Activated CD4-positive, alpha-beta T cell treated with anti-CD3 and anti-CD28 coated beads for 36 hours (primary cell): Measurements from ENCODE around the gene EPM2A. TPM values are rescaled to one million over a fixed set of nuclear protein-coding genes. Genes with fewer than 3 reads are reported as not detected.

ENCODE experiments used
- ATAC-seq: fragments of 200-7000 bp; cut with Tn5 transposase; one replicate; pipeline ENCODE4 v1.10.0; 2021; ENCODE audit warnings: mild to moderate bottlenecking, moderate library complexity
- CTCF ChIA-PET: fragments of 350-600 bp; sonication (Branson Sonifier 250); formaldehyde crosslinking; loops from one replicate; lab custom pipeline; 2021; ENCODE audit warnings: antibody characterized with exemption; lab: Charles Lee
- POLR2A ChIA-PET: fragments of 350-600 bp; sonication (Branson Sonifier 250); formaldehyde crosslinking; loops from one replicate; lab custom pipeline; 2021; ENCODE audit warnings: antibody characterized with exemption, inconsistent platforms; lab: Charles Lee
- DNase-seq: peaks from one replicate; pipeline ENCODE4 v3.0.0-alpha.2; 2020
- H3K27ac Mint-ChIP-seq: one replicate; pipeline ENCODE4 v1.8.0; 2021; ENCODE audit warnings: mixed read lengths
- H3K27me3 Mint-ChIP-seq: one replicate; pipeline ENCODE4 v1.8.0; 2021; ENCODE audit warnings: mixed read lengths
- H3K36me3 Mint-ChIP-seq: one replicate; pipeline ENCODE4 v1.8.0; 2021; ENCODE audit warnings: low read depth, mixed read lengths
- H3K4me1 Mint-ChIP-seq: one replicate; pipeline ENCODE4 v1.8.0; 2021; ENCODE audit warnings: mixed read lengths
- H3K4me3 Mint-ChIP-seq: one replicate; pipeline ENCODE4 v1.8.0; 2021; ENCODE audit warnings: mild to moderate bottlenecking, moderate library complexity, mixed read lengths
- H3K9me3 Mint-ChIP-seq: one replicate; pipeline ENCODE4 v1.8.0; 2021; ENCODE audit warnings: low read depth, mixed read lengths
- intact Hi-C, 2 experiments: fragments of 100-400 bp; cut with DNase I in 1 of 2; cut with micrococcal nuclease in 1 of 2; formaldehyde crosslinking; loops; one replicate each; pipeline versions ENCODE4 v1.14.2 to v1.15.1; 2022 to 2024; cut with DNase I, micrococcal nuclease
- total RNA-seq, 2 experiments: library from RNA; stranded (reverse); gene quantifications; one replicate each; pipeline ENCODE4 v1.2.3, GENCODE V29; 2021

EPM2A gene
- total RNA-seq, 2 experiments from 2014 or later, result 6.7 to 7.2 TPM

DNA sequence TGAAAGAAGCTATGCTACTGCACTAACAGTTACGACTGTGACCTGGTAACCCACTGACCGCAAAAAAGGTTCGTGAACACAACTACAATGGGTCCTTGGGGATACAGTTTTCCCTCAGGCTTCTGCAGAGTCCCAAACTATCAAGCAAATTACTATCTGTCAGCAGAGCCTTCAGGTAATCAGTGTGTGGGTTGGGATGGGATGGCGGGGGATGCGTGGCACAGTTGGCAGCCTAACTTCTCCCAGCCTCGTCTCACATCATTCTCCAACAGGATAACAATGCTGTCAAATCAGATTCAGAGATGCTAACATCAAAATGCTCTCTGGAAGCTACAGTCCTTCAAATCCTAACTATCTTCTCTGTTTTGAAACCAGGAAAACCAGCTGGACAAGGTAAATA, 102.3 kb downstream of the EPM2A start:
- H3K9me3 Mint-ChIP-seq, result no peaks in the 10 kb centered on the region
- DNase-seq, result no peak
- POLR2A ChIA-PET, result no interaction called here
- H3K27me3 Mint-ChIP-seq, result no peaks in the 10 kb centered on the region
- no peak overlapping the region for H3K4me3 Mint-ChIP-seq
- intact Hi-C loops, result loop anchor here in 1 of 2 experiments (5.0 kb wide), 1 partner anchor 416 kb away; no protein-coding TSS in a partner anchor
- H3K36me3 Mint-ChIP-seq, result peaks cover 2% of the 10 kb centered on the region
- H3K27ac Mint-ChIP-seq, result no peak overlapping the region
- no peaks in the 10 kb centered on the region for H3K4me1 Mint-ChIP-seq
- CTCF ChIA-PET, result interaction anchor here (1.1 to 1.9 kb wide), 11 partner anchors 8 to 1223 kb away, joined by 3 to 21 read pairs (median 6); no protein-coding TSS in a partner anchor
- no peak for ATAC-seq

DNA sequence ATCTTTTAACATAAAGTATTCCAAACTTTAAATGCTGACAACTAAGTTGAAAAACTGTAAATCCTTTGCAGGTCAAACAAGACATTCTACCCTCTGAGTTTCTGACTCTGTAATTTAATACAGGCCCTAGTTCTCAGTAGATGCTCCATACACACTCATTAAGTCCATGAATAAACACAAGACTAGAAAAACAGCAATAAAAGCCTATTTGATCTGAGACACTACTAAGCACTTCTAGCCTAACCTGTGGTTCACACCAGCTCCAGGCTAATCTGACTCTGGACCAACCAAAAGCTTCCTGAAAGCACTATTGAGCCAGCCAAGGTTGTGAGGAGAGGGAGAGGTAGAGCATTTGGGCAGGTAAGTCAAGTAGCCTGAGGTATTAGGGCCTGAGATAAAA, 103.9 kb downstream of the EPM2A start:
- no peaks in the 10 kb centered on the region for H3K4me1 Mint-ChIP-seq
- ATAC-seq (no peak), DNase-seq (no peak)
- intact Hi-C loops, result loop anchor here in 1 of 2 experiments (5.0 kb wide), 1 partner anchor 414 kb away; no protein-coding TSS in a partner anchor
- no peak overlapping the region for H3K4me3 Mint-ChIP-seq
- no peaks in the 10 kb centered on the region for H3K27me3 Mint-ChIP-seq
- ChIA-PET CTCF (interaction anchor here (0.6 kb wide), 1 partner anchor 897 kb away, joined by 3 read pairs; no protein-coding TSS in a partner anchor), POLR2A (no interaction called here)
- H3K36me3 Mint-ChIP-seq, result peaks cover 2% of the 10 kb centered on the region
- no peak overlapping the region for H3K27ac Mint-ChIP-seq
- no peaks in the 10 kb centered on the region for H3K9me3 Mint-ChIP-seq

DNA sequence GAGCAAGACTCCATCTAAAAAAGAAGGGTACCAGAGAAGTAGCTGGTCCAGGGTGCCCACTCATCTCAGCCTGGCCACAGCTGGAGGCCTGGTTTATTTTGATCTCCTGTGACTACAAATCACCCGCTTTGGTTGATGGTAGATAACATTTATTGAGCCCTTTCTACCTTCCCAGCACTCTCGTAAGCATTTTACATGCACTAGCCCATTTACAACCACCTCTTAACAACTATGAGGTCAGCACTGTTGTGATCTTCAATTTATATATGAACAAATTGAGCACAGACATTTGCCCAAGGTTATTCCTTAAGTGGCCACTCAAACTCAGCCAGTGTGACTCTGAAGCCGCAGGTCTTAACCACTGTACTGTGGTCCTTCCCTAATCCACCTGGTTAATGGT, 104.7 kb downstream of the EPM2A start:
- peaks cover 2% of the 10 kb centered on the region for H3K36me3 Mint-ChIP-seq
- no peak overlapping the region for H3K27ac Mint-ChIP-seq
- H3K4me3 Mint-ChIP-seq, result no peak overlapping the region
- DNase-seq, result no peak
- POLR2A ChIA-PET, result no interaction called here
- H3K9me3 Mint-ChIP-seq, result no peaks in the 10 kb centered on the region
- ATAC-seq, result no peak
- CTCF ChIA-PET, result interaction anchor here (0.6 kb wide), 1 partner anchor 898 kb away, joined by 3 read pairs; no protein-coding TSS in a partner anchor
- H3K4me1 Mint-ChIP-seq, result no peaks in the 10 kb centered on the region
- H3K27me3 Mint-ChIP-seq, result no peaks in the 10 kb centered on the region
- intact Hi-C loops, result loop anchor here in 1 of 2 experiments (5.0 kb wide), 1 partner anchor 413 kb away; no protein-coding TSS in a partner anchor

DNA sequence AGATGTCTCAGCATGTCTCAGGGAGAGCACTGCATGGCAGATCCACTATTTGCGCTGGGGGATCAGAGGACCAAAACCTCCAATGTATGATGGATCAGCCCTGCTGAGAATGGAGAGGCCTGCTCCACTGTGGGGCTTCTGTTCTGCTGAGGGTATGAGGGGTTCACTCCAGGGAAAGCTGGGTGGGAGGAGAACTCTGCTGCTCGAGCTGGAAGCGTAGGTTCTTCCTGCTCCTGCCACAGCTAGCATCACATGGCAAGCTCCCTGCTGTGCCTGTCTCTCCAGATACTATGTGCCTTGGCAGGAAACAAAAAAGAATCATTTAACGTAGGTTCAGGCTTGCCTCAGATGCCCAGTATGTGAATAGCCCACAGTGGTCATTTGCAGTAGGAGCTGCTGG, 105.8 kb downstream of the EPM2A start:
- H3K27me3 Mint-ChIP-seq, result no peaks in the 10 kb centered on the region
- POLR2A ChIA-PET, result no interaction called here
- no peak for ATAC-seq
- intact Hi-C loops, result no loop called here
- H3K27ac Mint-ChIP-seq, result no peak overlapping the region
- no peaks in the 10 kb centered on the region for H3K4me1 Mint-ChIP-seq
- peaks cover 2% of the 10 kb centered on the region for H3K36me3 Mint-ChIP-seq
- H3K4me3 Mint-ChIP-seq, result no peak overlapping the region
- H3K9me3 Mint-ChIP-seq, result no peaks in the 10 kb centered on the region
- CTCF ChIA-PET, result interaction anchor here (0.6 kb wide), 1 partner anchor 42 kb away, joined by 3 read pairs; no protein-coding TSS in a partner anchor
- DNase-seq, result no peak

DNA sequence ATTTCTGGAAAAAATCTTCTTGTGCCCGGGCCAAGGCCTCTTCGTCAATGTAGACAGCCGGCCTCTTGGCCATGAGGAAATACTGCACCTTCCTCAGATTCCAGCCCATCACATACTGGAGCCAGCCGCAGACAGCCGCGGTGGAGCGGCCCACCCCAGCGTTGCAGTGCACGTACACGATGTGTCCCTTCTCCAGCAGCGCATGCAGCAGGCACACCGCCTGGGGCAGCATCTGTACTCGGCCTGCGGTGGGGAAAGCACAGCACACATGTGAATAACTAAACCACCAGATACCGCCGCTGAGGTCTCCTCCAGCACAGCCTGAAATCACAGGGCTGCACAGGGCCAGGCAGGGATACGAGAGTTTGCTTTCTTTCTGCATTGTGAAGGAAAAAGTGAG, 107.9 kb downstream of the EPM2A start:
- Mint-ChIP-seq H3K36me3 (peaks cover 2% of the 10 kb centered on the region), H3K4me1 (no peaks in the 10 kb centered on the region)

DNA sequence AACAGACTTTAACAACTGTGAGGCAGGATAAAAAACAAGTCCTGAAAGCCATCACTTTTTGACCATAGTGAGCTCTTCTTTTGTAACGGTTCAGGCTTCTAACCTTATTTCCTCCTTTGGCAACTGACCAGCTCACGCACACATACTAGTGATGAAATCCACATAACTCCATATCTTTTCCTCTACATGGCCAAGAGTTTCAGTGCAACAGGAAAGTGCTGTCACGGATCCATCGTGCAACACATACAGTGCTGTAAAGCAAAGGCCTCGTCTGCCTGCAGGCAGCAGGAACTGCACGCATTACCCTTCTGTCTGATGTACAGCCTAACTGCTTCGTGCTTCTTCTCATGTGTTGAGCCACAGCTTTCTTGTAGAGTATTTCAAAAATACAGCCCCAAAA, 108.5 kb downstream of the EPM2A start:
- intact Hi-C loops, result no loop called here
- H3K4me3 Mint-ChIP-seq, result no peak overlapping the region
- no peak for DNase-seq
- CTCF ChIA-PET, result no interaction called here
- ATAC-seq, result no peak
- POLR2A ChIA-PET, result no interaction called here
- H3K36me3 Mint-ChIP-seq, result peaks cover 2% of the 10 kb centered on the region
- H3K27me3 Mint-ChIP-seq, result no peaks in the 10 kb centered on the region
- no peaks in the 10 kb centered on the region for H3K9me3 Mint-ChIP-seq
- no peaks in the 10 kb centered on the region for H3K4me1 Mint-ChIP-seq
- no peak overlapping the region for H3K27ac Mint-ChIP-seq

More for the DNA sequence above, 107.9 kb downstream of the EPM2A start:
- Mint-ChIP-seq H3K27me3 (no peaks in the 10 kb centered on the region), H3K9me3 (no peaks in the 10 kb centered on the region), H3K27ac (no peak overlapping the region), H3K4me3 (no peak overlapping the region)
- ChIA-PET POLR2A (no interaction called here), CTCF (no interaction called here)
- ATAC-seq, result no peak
- intact Hi-C loops, result no loop called here
- no peak for DNase-seq

DNA sequence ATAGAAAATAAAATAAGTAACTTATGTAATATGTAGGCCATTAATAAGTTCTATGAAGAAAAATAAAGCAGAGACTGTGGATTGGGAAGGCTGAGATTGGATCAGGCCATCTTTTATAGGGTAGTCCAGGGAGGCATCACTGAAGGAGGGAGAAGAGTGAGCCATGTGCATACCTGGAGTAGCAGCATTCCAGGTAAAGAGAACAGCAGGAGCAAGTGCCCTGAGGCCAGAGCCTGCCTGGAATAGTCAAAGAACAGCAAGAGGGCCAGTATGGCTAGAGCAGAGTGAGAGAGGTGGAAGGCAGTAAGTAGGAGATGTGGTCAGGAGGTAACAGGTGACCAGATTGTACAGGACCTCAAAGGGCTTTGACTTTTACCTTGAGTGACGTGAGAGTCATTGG, 112.1 kb downstream of the EPM2A start:
- no peaks in the 10 kb centered on the region for H3K27me3 Mint-ChIP-seq
- H3K9me3 Mint-ChIP-seq, result peaks cover 4% of the 10 kb centered on the region
- POLR2A ChIA-PET, result no interaction called here
- ATAC-seq (no peak), DNase-seq (no peak)
- CTCF ChIA-PET, result interaction anchor here (1.4 kb wide), 1 partner anchor 11 kb away, joined by 3 read pairs; no protein-coding TSS in a partner anchor
- intact Hi-C loops, result no loop called here
- H3K4me1 Mint-ChIP-seq, result no peaks in the 10 kb centered on the region
- no peaks in the 10 kb centered on the region for H3K36me3 Mint-ChIP-seq
- no peak overlapping the region for H3K27ac Mint-ChIP-seq
- no peak overlapping the region for H3K4me3 Mint-ChIP-seq

DNA sequence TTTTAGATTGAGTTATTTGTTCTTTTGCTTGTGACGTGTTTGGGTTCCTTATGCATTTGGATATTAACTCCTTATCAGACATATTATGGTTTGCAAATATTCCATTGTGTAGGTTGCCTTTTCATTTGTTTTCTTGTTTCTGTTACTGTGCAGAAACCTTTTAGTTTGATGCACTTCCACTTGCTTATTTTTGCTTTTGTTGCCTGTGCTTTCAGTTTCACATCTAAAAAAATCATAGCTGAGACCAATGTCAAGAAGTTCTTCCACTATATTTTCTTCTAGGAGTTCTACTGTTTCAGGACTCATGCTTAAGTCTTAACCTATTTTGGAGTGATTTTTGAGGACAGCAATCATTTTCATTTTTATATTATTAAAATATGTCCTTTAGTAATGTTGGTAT, 113.5 kb downstream of the EPM2A start:
- Mint-ChIP-seq H3K36me3 (no peaks in the 10 kb centered on the region), H3K27ac (no peak overlapping the region), H3K4me1 (no peaks in the 10 kb centered on the region), H3K9me3 (peaks cover 6% of the 10 kb centered on the region), H3K27me3 (no peaks in the 10 kb centered on the region), H3K4me3 (no peak overlapping the region)
- ChIA-PET CTCF (no interaction called here), POLR2A (no interaction called here)
- DNase-seq, result no peak
- ATAC-seq, result no peak
- intact Hi-C loops, result no loop called here

DNA sequence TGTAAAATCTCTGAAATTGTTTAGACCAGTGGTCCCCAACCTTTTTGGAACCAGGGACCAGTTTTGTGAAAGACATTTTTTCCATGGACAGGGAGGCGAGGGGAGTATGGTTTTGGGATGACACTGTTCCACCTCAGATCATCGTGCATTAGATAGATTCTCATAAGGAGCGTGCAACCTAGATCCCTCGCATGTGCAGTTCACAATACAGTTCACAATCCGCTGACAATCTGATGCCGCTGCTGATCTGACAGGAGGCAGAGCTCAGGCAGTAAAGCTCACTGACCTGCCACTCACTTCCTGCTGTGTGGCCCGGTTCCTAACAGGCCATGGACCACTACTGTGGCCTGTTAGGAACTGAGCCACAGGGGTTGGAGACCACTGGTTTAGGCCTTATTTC, 115.2 kb downstream of the EPM2A start:
- ChIA-PET CTCF (interaction anchor here (1.2 kb wide), 1 partner anchor 14 kb away, joined by 4 read pairs; no protein-coding TSS in a partner anchor), POLR2A (no interaction called here)
- ATAC-seq (no peak), DNase-seq (no peak)
- Mint-ChIP-seq H3K4me1 (no peaks in the 10 kb centered on the region), H3K4me3 (no peak overlapping the region), H3K27me3 (no peaks in the 10 kb centered on the region), H3K36me3 (no peaks in the 10 kb centered on the region), H3K27ac (no peak overlapping the region), H3K9me3 (peaks cover 6% of the 10 kb centered on the region)
- intact Hi-C loops, result no loop called here

DNA sequence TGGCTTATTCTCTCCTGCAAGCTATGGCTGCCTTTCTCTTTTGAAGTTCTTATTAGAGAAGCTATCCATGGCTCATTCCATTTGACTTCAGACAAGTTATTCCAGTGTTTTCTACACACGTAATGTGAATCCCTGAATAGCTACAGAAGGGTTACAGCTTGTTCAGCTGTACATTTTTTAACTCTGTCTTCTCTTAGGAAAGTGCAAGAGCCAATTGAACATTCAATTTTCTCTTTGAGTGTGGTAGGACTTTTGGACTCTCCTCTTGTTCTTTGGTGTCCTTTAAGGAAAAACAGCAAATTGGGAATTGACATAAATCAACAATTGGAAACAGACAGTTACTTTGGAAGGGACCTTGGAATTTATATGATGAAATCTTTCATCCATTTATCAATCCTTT, 125.8 kb downstream of the EPM2A start:
- H3K27ac Mint-ChIP-seq, result no peak overlapping the region
- DNase-seq (no peak), ATAC-seq (no peak)
- ChIA-PET POLR2A (no interaction called here), CTCF (interaction anchor here (0.7 to 2.2 kb wide), 2 partner anchors 24 to 697 kb away, joined by 4 to 9 read pairs; no protein-coding TSS in a partner anchor)
- H3K27me3 Mint-ChIP-seq, result no peaks in the 10 kb centered on the region
- intact Hi-C loops, result no loop called here
- H3K4me3 Mint-ChIP-seq, result no peak overlapping the region
- H3K36me3 Mint-ChIP-seq, result no peaks in the 10 kb centered on the region
- no peaks in the 10 kb centered on the region for H3K4me1 Mint-ChIP-seq
- no peaks in the 10 kb centered on the region for H3K9me3 Mint-ChIP-seq

DNA sequence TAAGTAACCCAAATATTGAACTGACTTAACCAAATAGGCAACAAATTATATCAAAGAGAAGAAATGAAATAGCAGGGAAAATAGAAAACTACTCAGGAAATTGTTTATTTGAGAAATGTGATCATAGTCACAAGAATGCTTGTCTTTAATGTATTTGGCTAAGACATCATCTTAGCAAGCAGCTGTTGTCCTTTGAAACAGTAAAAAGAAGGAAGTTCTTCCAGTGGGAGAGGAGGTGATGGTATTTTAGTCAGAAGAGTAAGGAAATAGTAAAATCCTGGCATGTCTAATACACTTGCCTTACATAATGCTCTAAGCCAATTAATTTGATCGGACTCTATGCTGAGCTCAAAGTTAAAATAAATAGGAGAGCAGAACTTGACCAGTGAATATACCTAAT, 126.5 kb downstream of the EPM2A start:
- intact Hi-C loops, result no loop called here
- Mint-ChIP-seq H3K4me1 (no peaks in the 10 kb centered on the region), H3K9me3 (no peaks in the 10 kb centered on the region), H3K27ac (no peak overlapping the region), H3K36me3 (no peaks in the 10 kb centered on the region), H3K27me3 (no peaks in the 10 kb centered on the region), H3K4me3 (no peak overlapping the region)
- POLR2A ChIA-PET, result no interaction called here
- DNase-seq, result no peak
- CTCF ChIA-PET, result interaction anchor here (0.6 to 2.2 kb wide), 2 partner anchors 25 kb away, joined by 3 to 9 read pairs; no protein-coding TSS in a partner anchor
- ATAC-seq, result no peak

DNA sequence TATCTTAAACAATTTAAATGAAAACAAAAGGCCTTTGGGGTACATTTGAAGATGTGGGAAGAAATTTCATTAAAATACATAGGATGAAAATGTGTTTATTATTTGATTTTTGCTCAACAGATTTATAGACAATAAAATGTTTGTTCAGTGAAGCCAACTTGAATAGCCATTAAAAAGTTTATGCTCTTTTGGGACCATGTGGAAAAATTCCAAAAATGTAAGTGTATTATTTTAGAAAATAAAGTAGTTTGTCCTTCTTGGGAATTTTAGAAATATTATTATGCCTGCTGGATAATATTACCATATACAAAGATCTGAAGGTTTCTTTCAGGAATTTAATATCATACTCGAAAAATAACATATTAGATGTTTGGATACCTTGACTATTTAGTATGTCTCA, 131.3 kb downstream of the EPM2A start:
- Mint-ChIP-seq H3K36me3 (no peaks in the 10 kb centered on the region), H3K4me1 (no peaks in the 10 kb centered on the region), H3K9me3 (no peaks in the 10 kb centered on the region), H3K27me3 (peaks cover 2% of the 10 kb centered on the region), H3K4me3 (no peak overlapping the region), H3K27ac (no peak overlapping the region)
- POLR2A ChIA-PET, result no interaction called here
- intact Hi-C loops, result no loop called here
- no peak for DNase-seq
- no peak for ATAC-seq
- CTCF ChIA-PET, result interaction anchor here (2.3 kb wide), 1 partner anchor 30 kb away, joined by 6 read pairs; no protein-coding TSS in a partner anchor
